WTC11 (cell line): ENCODE results near the gene RNF4.

ENCODE experiments used
- KAT7 ChIP-seq: sonication (generic); formaldehyde crosslinking; IDR thresholded peaks from 2 replicates; pipeline ENCODE4 v1.8.1; 2023; ENCODE audit warnings: missing genetic modification reagents, mild to moderate bottlenecking, borderline replicate concordance
- NR1H2 ChIP-seq: sonication (generic); formaldehyde crosslinking; IDR thresholded peaks from 2 replicates; pipeline ENCODE4 v1.9.0; 2021; ENCODE audit warnings: mild to moderate bottlenecking, moderate library complexity, missing genetic modification reagents
- TF ChIP-seq, protein P1 (sequence below): fragments of 200-600 bp; IDR thresholded peaks from 2 replicates; pipeline ENCODE4 v1.8.0; 2022; ENCODE audit warnings: antibody characterized with exemption
- TF ChIP-seq, protein P2 (sequence below): sonication (generic); formaldehyde crosslinking; IDR thresholded peaks from 2 replicates; pipeline ENCODE4 v1.8.1; 2023; ENCODE audit warnings: mild to moderate bottlenecking, missing genetic modification reagents, moderate library complexity

- TF ChIP-seq KAT7 (CRISPR knock-in tag) = no peak
- TF ChIP-seq, protein P1, sequence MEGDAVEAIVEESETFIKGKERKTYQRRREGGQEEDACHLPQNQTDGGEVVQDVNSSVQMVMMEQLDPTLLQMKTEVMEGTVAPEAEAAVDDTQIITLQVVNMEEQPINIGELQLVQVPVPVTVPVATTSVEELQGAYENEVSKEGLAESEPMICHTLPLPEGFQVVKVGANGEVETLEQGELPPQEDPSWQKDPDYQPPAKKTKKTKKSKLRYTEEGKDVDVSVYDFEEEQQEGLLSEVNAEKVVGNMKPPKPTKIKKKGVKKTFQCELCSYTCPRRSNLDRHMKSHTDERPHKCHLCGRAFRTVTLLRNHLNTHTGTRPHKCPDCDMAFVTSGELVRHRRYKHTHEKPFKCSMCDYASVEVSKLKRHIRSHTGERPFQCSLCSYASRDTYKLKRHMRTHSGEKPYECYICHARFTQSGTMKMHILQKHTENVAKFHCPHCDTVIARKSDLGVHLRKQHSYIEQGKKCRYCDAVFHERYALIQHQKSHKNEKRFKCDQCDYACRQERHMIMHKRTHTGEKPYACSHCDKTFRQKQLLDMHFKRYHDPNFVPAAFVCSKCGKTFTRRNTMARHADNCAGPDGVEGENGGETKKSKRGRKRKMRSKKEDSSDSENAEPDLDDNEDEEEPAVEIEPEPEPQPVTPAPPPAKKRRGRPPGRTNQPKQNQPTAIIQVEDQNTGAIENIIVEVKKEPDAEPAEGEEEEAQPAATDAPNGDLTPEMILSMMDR = no peak
- TF ChIP-seq, protein P2, sequence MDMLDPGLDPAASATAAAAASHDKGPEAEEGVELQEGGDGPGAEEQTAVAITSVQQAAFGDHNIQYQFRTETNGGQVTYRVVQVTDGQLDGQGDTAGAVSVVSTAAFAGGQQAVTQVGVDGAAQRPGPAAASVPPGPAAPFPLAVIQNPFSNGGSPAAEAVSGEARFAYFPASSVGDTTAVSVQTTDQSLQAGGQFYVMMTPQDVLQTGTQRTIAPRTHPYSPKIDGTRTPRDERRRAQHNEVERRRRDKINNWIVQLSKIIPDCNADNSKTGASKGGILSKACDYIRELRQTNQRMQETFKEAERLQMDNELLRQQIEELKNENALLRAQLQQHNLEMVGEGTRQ = no peak
- TF ChIP-seq NR1H2 (CRISPR knock-in tag) = no peak
Observed at GRCh38 chr4:2515830-2516550, 47.1 kb downstream of the RNF4 start.
